ENCODE measurements around the gene GPALPP1.
"Not testable (repeated sequence)": the region's sequence is repeated elsewhere in the genome, so short reads cannot be mapped to it uniquely, and the experiment has no call there.

The GPALPP1 gene, protein sequence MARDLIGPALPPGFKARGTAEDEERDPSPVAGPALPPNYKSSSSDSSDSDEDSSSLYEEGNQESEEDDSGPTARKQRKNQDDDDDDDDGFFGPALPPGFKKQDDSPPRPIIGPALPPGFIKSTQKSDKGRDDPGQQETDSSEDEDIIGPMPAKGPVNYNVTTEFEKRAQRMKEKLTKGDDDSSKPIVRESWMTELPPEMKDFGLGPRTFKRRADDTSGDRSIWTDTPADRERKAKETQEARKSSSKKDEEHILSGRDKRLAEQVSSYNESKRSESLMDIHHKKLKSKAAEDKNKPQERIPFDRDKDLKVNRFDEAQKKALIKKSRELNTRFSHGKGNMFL

DNA sequence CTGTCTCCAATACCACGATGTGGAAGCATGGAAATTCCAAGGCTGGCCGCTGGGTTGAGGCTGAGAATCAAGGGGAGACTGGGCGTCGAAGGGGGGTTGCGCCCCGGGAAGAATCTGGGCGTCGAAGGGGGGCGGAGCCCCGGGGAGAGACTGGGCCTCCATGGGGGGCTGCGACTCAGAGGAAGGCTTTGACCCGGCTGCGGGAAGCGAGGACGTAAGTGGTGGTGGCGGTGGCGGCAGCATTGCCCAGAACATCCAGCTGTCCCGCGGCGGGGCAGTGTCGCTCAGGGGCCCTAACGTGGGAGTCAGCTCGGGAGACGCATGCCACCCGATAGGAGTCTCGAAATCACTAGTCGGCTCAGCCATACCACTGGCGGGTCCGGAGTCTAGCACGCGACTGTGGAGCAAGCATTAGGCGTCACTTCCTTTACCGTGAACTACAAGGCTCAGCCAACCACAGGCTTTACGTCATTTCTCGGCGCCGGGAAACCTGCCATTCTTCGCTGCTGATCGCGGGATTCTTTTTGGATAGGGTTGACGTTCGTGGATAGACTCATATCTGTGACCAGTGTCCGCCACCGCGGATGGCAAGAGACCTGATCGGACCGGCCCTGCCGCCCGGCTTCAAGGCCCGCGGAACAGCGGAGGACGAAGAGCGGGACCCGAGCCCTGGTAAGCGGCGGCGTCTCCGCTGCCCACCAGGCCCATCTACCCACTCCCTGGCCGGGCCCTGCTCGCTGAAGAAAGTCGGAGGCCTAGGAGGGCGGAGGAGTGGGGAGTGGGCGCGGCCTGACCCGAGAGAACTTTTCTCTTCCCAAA, at the start of gene GPALPP1, which contains the start of gene NUFIP1:
Gene GPALPP1 (plus strand): TSS at position 468 of the 819 bp plus-strand sequence. CDS start 117 bp downstream, at position 585.
Gene NUFIP1 (minus strand): TSS at position 401 of the 819 bp plus-strand sequence. CDS start 35 bp downstream, at position 366.
- peak; percentile 96 for DNase-seq (ENCODE audit: low spot score)
- TF ChIP-seq CTCF (IDR thresholded peaks at IDR 0.05; ENCODE audit: extremely low read depth, insufficient read depth, missing control alignments), result no peak
- in situ Hi-C loops (cut with MboI; ENCODE audit: low pct_unique_long_range_greater_than_20kb, low sequenced_read_pairs, unreplicated experiment), result no loop called here

DNA sequence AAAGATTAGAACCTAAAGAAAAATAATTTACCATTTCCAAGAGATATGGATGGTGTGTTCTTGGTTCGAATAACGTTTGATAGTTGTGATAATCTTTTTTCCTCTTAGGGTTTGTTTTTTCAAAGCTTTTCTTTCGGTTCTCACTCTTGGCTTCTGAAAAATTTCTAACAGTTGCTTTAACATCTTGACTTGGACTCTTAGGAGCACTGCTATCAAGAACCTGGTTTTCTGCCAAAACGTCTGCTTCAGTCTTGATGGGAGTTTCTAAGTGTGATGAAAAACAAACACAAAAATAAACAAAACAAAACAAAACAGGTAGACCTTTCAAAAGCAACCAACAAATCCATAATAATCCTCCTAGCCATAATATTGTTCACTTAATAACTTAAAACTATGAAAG, 45.9 kb upstream of the GPALPP1 start:
- in situ Hi-C loops (cut with MboI; ENCODE audit: low pct_unique_long_range_greater_than_20kb, low sequenced_read_pairs, unreplicated experiment), result not testable (repeated sequence)

GRCh38 chr13:44951184-44951583, 38.2 kb upstream of the GPALPP1 start:
- no peak for TF ChIP-seq CTCF (IDR thresholded peaks at IDR 0.05; ENCODE audit: extremely low read depth, insufficient read depth, missing control alignments)
- DNase-seq (ENCODE audit: low spot score), result no peak
- in situ Hi-C loops (cut with MboI; ENCODE audit: low pct_unique_long_range_greater_than_20kb, low sequenced_read_pairs, unreplicated experiment), result no loop called here

More for the DNA sequence above, 45.9 kb upstream of the GPALPP1 start:
- not testable (repeated sequence) for DNase-seq (ENCODE audit: low spot score)

GRCh38 chr13:44952671-44953070, 36.7 kb upstream of the GPALPP1 start:
- DNase-seq (ENCODE audit: low spot score), result no peak
- in situ Hi-C loops (cut with MboI; ENCODE audit: low pct_unique_long_range_greater_than_20kb, low sequenced_read_pairs, unreplicated experiment), result no loop called here

DNA sequence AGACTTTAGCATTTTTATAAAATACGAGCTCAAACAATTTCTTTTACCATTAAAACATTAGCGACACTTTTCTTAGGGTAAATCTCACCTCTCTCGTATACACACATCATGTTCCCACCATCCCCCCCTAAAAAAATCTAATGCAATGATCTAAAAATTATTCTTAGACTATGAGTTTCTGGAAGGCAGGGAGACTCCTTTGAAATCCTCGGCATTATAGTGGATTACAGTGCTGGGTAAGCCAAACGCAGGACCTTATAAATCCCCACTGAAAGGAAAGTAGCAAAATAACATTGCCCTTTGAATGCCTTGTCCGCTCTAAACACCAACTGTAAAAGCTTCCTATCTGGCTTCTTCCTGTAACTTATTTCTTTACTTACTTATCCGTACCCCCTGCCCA, 35.1 kb upstream of the GPALPP1 start:
- DNase-seq (ENCODE audit: low spot score), result no peak
- in situ Hi-C loops (cut with MboI; ENCODE audit: low pct_unique_long_range_greater_than_20kb, low sequenced_read_pairs, unreplicated experiment), result no loop called here
- TF ChIP-seq CTCF (IDR thresholded peaks at IDR 0.05; ENCODE audit: extremely low read depth, insufficient read depth, missing control alignments), result no peak

More at GRCh38 chr13:44952671-44953070, 36.7 kb upstream of the GPALPP1 start:
- TF ChIP-seq CTCF (IDR thresholded peaks at IDR 0.05; ENCODE audit: extremely low read depth, insufficient read depth, missing control alignments), result no peak

- TF ChIP-seq CTCF (IDR thresholded peaks at IDR 0.05; ENCODE audit: extremely low read depth, insufficient read depth, missing control alignments), result no peak
- in situ Hi-C loops (cut with MboI; ENCODE audit: low pct_unique_long_range_greater_than_20kb, low sequenced_read_pairs, unreplicated experiment), result no loop called here
- no peak for DNase-seq (ENCODE audit: low spot score)
Observed at GRCh38 chr13:44955406-44955805, 33.9 kb upstream of the GPALPP1 start.

GRCh38 chr13:44961997-44962396, 27.3 kb upstream of the GPALPP1 start:
- no peak for TF ChIP-seq CTCF (IDR thresholded peaks at IDR 0.05; ENCODE audit: extremely low read depth, insufficient read depth, missing control alignments)
- in situ Hi-C loops (cut with MboI; ENCODE audit: low pct_unique_long_range_greater_than_20kb, low sequenced_read_pairs, unreplicated experiment), result no loop called here
- no peak for DNase-seq (ENCODE audit: low spot score)
